Measurements from ENCODE around the gene HGFAC.
A peak's percentile ranks its signal among the peaks of the same experiment; 100 is the strongest.
"Not testable (repeated sequence)": the region's sequence is repeated elsewhere in the genome, so short reads cannot be mapped to it uniquely, and the experiment has no call there.

HGFAC gene

DNA sequence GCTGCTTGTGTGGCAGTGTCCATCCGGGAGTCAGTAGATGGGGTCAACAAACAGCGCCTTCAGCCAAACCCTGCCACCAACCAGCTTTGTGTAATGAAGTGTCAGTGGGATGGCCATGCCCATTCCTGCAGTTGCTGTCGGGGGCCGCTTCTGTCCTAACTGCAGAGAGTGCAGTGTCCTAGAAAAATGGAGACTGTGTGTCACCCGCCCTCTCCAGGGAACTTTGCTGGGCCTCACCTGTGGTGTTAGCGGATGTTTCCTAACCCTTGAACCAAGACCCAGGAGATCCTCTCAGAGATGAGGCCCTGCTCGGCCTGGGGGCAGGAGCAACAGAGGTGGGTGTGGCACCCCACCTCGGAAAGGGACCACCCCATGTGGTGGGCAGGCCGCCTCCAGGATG, 35.3 kb upstream of the HGFAC start:
- in situ Hi-C loops (cut with MboI; ENCODE audit: low sequenced_read_pairs): no loop called here
- no peak overlapping the region for H3K4me3 ChIP-seq
- H3K36me3 ChIP-seq (replicated peaks): no peaks in the 10 kb centered on the region
- peak in 1 of 2 experiments; percentile 1 for DNase-seq (ENCODE audit: low spot score in 2 of 2)
- H3K27me3 ChIP-seq (ENCODE audit: low read depth): no peaks in the 10 kb centered on the region
- no peaks in the 10 kb centered on the region for H3K4me1 ChIP-seq
- H3K9me3 ChIP-seq: no peaks in the 10 kb centered on the region

DNA sequence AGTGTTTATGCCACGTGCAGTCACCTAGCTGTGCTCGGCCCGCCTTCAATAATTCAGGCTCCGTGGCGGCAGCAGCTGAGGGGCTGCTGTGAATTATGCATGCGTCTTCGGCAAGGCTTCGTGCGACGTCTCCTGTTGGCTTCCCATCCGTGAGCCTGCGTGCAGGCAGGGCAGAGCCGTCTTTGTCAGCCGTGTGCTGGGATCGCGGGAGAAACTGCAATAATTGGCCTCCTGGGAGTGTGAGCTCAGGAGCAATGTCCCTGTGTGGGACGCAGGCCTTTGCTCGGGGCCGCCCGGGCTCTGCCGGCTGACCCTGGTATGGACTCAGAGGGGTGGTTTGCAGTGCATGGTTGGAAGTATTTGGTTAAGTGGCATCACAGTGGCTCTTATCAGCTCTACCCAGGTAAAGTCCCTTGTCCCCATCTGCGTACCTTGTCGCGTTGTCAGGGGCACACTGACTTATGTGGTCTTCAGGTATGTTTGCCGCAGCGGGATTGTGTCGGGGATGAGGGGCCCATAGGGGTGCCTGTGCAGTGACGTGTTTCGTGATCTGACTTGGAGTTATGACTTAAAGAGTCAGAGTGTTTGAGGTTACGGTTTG, 34.5 kb upstream of the HGFAC start:
- Histone ChIP-seq H3K4me3 (no peak overlapping the region), H3K4me1 (no peaks in the 10 kb centered on the region), H3K27me3 (ENCODE audit: low read depth) (no peaks in the 10 kb centered on the region), H3K9me3 (no peaks in the 10 kb centered on the region), H3K36me3 (replicated peaks) (no peaks in the 10 kb centered on the region)
- in situ Hi-C loops (cut with MboI; ENCODE audit: low sequenced_read_pairs): no loop called here
- DNase-seq (ENCODE audit: low spot score in 2 of 2): peak in 1 of 2 experiments; percentile 5

GRCh38 chr4:3407930-3408792, 33.6 kb upstream of the HGFAC start:
- in situ Hi-C loops (cut with MboI; ENCODE audit: low sequenced_read_pairs): no loop called here
- H3K27me3 ChIP-seq (ENCODE audit: low read depth): no peaks in the 10 kb centered on the region

DNA sequence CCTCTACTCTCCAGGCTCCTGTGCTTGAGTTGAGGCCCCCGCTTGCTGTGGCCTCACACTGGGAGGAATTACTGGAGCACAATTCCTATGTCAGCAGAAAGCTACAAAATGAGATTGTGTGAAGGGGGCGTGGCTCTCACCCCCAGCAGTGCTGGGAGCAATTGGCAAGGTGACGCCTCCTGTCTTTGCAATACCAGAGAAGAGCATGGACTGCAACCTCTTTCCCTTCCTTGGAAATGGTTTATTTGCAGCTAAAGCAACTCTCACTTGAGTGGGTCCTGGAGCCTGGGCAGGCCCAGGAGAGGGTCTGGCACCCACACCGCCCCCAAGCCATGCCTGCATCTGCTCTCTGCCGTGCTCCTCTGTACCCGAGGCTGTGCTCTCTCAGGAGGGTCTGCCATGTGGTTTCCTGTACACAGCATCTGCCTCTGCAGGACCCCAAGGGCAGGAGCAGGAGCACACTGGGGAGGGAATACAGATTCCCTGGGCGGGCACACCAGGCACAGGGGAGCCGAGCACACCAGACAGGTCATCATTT, 32.9 kb upstream of the HGFAC start:
- H3K36me3 ChIP-seq (replicated peaks): no peaks in the 10 kb centered on the region
- in situ Hi-C loops (cut with MboI; ENCODE audit: low sequenced_read_pairs): no loop called here
- H3K9me3 ChIP-seq: no peaks in the 10 kb centered on the region
- no peak overlapping the region for H3K4me3 ChIP-seq
- DNase-seq (ENCODE audit: low spot score in 2 of 2): peak in 1 of 2 experiments; percentile 6
- H3K4me1 ChIP-seq: no peaks in the 10 kb centered on the region
- no peaks in the 10 kb centered on the region for H3K27me3 ChIP-seq (ENCODE audit: low read depth)

More at GRCh38 chr4:3407930-3408792, 33.6 kb upstream of the HGFAC start:
- Histone ChIP-seq H3K9me3 (no peaks in the 10 kb centered on the region), H3K4me3 (no peak overlapping the region), H3K4me1 (no peaks in the 10 kb centered on the region), H3K36me3 (replicated peaks) (no peaks in the 10 kb centered on the region)
- peak in 1 of 2 experiments; percentile 1 for DNase-seq (ENCODE audit: low spot score in 2 of 2)

GRCh38 chr4:3409571-3410091, 32.1 kb upstream of the HGFAC start:
- Histone ChIP-seq H3K9me3 (no peaks in the 10 kb centered on the region), H3K4me1 (no peaks in the 10 kb centered on the region), H3K36me3 (replicated peaks) (no peaks in the 10 kb centered on the region), H3K4me3 (no peak overlapping the region), H3K27me3 (ENCODE audit: low read depth) (no peaks in the 10 kb centered on the region)
- in situ Hi-C loops (cut with MboI; ENCODE audit: low sequenced_read_pairs): no loop called here
- peak in 1 of 2 experiments; percentile 6 for DNase-seq (ENCODE audit: low spot score in 2 of 2)

DNA sequence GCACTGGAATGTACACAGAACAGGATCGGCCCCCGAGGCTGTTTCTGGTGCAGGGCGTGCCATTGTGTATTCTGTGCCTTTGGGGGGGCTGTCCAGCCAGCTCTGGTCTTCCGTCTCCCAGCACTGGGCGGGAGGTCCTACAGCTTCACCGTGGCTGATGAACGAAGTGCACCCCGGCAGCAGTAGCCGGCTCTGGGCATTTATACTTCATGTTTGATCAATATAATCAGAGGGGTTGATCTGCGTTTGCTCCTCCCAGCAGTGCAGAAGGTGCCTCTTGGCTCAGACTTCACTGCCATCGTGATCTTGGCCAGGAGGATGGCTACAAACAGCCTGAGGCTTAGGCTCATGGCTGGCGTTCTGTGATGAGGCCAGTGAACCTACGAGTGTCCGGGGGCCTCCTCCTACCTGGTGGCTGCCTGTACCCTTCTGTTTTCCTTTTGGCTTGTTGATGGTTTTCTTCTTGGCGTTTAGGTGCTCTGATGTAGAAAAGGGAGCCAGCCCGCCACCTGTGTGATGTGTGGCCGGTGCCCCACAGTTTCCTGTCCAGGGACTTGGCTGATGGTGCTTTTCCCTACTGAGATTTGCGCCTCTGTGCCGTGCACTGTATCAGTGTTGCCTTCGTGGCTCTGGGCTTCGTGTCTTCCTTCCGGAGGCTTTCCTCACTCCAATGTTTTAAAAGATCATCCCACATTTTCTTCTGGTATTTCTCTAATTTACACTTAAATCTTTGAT, 31.2 kb upstream of the HGFAC start:
- Histone ChIP-seq H3K9me3 (no peaks in the 10 kb centered on the region), H3K27me3 (ENCODE audit: low read depth) (no peaks in the 10 kb centered on the region), H3K4me1 (no peaks in the 10 kb centered on the region), H3K36me3 (replicated peaks) (no peaks in the 10 kb centered on the region), H3K4me3 (no peak overlapping the region)
- DNase-seq (ENCODE audit: low spot score in 2 of 2): peak in 1 of 2 experiments; percentile 5
- in situ Hi-C loops (cut with MboI; ENCODE audit: low sequenced_read_pairs): no loop called here

DNA sequence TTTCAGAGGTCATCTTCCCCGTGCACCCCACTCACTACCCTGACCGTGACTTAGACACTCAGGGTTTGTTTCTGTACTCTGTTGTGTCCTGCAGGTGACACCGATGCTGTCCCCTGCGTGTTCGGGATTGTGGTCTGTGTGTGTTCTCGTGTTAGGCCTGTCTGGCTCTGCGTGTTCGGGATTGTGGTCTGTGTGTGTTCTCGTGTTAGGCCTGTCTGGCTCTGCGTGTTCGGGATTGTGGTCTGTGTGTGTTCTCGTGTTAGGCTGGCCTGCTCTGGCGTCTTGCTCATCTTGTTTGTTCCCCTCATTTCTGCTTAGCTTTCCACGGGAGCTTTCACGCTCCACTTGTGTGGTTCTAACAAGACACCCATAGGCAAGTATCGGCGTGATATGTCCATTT, 30.6 kb upstream of the HGFAC start:
- in situ Hi-C loops (cut with MboI; ENCODE audit: low sequenced_read_pairs); H3K4me3 ChIP-seq; H3K9me3 ChIP-seq; H3K27me3 ChIP-seq (ENCODE audit: low read depth); H3K36me3 ChIP-seq (replicated peaks); H3K4me1 ChIP-seq: not testable (repeated sequence)
- peak in 1 of 2 experiments; percentile 1 for DNase-seq (ENCODE audit: low spot score in 2 of 2)

GRCh38 chr4:3411676-3412075, 30.1 kb upstream of the HGFAC start:
- no peaks in the 10 kb centered on the region for H3K9me3 ChIP-seq
- in situ Hi-C loops (cut with MboI; ENCODE audit: low sequenced_read_pairs): no loop called here
- H3K4me3 ChIP-seq: no peak overlapping the region
- H3K4me1 ChIP-seq: no peaks in the 10 kb centered on the region
- no peaks in the 10 kb centered on the region for H3K27me3 ChIP-seq (ENCODE audit: low read depth)
- DNase-seq (ENCODE audit: low spot score in 2 of 2): peak in 1 of 2 experiments; percentile 1
- no peaks in the 10 kb centered on the region for H3K36me3 ChIP-seq (replicated peaks)

DNA sequence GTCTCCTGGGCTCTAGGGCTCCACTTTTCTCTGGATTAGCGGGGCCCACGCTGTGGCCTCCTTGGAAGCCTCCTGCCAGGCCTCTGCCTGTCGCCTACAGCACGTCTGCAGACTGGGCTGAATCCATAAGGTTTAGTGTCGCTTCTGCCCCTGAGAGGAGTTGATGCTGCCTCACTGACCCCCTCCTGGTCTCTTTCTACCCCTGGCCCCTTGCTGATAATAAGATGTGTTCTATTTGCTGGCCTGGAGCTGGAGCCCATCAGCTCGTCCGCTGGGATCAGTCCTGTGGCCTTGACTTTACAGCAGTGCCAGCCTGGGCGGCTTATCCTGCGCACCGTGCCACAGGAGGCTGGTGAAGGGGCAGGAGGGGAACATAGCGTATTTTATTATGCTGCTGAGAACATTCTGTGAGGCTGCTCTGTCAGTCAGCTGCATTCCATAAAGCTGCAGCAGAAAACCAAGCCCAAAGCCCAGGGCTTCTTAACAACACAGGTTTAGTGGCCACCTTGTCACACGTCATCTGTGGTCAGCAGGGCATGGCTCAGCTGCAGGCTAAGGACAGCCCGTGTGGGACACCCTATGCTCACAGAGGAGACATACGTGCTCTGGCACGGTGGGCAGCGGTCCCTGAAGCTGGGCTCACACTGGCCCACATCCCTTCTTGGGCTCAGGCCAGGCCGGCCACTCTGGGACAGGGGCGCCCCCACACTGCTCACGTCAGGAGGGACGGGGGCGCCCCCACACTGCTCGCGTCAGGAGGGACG, 29.3 kb upstream of the HGFAC start:
- in situ Hi-C loops (cut with MboI; ENCODE audit: low sequenced_read_pairs): no loop called here

GRCh38 chr4:3413217-3413671, 28.5 kb upstream of the HGFAC start:
- H3K36me3 ChIP-seq (replicated peaks): no peaks in the 10 kb centered on the region
- DNase-seq (ENCODE audit: low spot score in 2 of 2): peak in 1 of 2 experiments; percentile 6
- in situ Hi-C loops (cut with MboI; ENCODE audit: low sequenced_read_pairs): no loop called here
- no peaks in the 10 kb centered on the region for H3K9me3 ChIP-seq
- no peaks in the 10 kb centered on the region for H3K27me3 ChIP-seq (ENCODE audit: low read depth)
- H3K4me1 ChIP-seq: no peaks in the 10 kb centered on the region
- no peak overlapping the region for H3K4me3 ChIP-seq

More for the DNA sequence above, 29.3 kb upstream of the HGFAC start:
- Histone ChIP-seq H3K36me3 (replicated peaks) (no peaks in the 10 kb centered on the region), H3K9me3 (no peaks in the 10 kb centered on the region), H3K4me3 (no peak overlapping the region), H3K27me3 (ENCODE audit: low read depth) (no peaks in the 10 kb centered on the region), H3K4me1 (no peaks in the 10 kb centered on the region)
- DNase-seq (ENCODE audit: low spot score in 2 of 2): peak in 1 of 2 experiments; percentile 5

DNA sequence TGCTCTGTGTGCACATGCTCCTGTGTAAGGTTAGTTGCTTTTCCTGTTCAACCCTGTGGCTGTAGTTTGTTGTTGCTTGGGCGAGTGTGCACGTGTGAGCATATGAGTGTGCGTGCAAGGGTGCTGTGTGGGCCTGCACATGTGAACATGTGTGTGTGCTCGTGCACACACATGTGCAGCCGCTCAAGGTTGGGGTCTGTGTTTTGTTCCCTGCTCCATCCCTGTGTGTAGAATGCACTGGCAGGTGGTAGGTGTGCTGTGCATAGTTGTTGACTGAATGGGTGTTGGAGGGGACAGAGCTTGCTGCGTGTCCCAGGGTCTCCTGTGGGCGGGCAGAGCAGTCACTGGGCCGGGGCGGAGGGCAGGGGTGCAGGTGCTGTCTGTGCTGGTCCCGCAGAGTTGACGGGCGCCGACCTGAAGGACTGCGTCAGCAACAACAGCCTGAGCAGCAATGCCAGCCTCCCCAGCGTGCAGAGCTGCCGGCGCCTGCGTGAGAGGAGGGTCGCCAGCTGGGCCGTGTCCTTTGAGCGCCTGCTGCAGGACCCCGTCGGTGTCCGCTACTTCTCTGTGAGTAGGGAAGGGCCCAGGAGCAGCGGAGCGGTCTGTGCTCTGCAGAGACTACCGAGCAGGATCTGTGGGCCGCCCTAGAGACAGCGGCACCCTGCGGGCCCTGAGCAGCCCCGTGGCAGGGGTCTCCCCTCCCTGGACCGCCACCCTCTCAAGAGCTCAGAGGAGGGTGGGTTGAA, 27.9 kb upstream of the HGFAC start:
- Histone ChIP-seq H3K27me3 (ENCODE audit: low read depth) (no peaks in the 10 kb centered on the region), H3K36me3 (replicated peaks) (no peaks in the 10 kb centered on the region), H3K4me1 (no peaks in the 10 kb centered on the region), H3K9me3 (no peaks in the 10 kb centered on the region), H3K4me3 (no peak overlapping the region)
- in situ Hi-C loops (cut with MboI; ENCODE audit: low sequenced_read_pairs): no loop called here
- DNase-seq (ENCODE audit: low spot score in 2 of 2): peak in 1 of 2 experiments; percentile 6

DNA sequence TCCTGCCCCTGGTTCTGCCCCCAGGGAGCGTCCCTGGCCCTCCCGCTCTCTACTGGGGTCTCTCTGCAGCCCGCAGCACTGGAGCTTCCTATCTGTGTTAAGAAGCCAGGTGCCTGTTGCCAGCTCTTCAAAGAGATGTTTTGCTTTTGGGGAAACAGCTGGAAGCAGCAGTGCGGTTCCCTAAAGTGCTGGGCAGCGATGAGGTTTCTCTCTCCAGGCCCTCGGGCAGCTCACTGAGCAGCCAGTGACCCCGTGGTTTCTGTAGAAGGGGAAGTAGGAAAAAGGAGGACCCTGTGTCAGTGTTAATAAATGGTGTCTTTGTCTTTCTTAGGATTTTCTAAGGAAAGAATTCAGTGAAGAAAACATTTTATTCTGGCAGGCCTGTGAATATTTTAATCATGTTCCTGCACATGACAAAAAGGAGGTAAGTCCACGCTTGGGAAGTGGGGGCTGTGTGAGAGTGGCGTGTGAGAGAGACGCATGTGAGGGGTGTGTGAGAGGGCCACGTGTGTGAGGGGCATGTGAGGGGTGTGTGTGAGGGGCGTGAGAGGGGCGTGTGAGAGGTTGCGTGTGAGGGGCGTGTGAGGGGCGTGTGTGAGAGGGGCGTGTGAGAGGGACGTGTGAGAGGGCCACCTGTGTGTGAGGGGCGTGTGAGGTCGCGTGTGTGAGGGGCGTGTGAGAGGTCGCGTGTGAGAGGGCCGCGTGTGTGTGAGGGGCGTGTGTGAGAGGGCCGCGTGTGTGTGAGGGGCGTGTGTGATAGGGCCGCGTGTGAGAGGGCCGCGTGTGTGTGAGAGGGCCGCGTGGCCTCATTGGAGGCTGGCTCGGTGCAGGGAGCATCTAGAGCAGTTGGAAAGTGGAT, 27.1 kb upstream of the HGFAC start:
- no peaks in the 10 kb centered on the region for H3K36me3 ChIP-seq (replicated peaks)
- no peaks in the 10 kb centered on the region for H3K27me3 ChIP-seq (ENCODE audit: low read depth)
- no peak overlapping the region for H3K4me3 ChIP-seq
- in situ Hi-C loops (cut with MboI; ENCODE audit: low sequenced_read_pairs): no loop called here
- H3K4me1 ChIP-seq: no peaks in the 10 kb centered on the region
- DNase-seq (ENCODE audit: low spot score in 2 of 2): peak in 1 of 2 experiments; percentile 3
- H3K9me3 ChIP-seq: no peaks in the 10 kb centered on the region

Data from HAP-1 (cell line).